A549 (cell line): ENCODE data around the gene TSPAN18. TPM values are rescaled to one million over a fixed set of nuclear protein-coding genes. Genes with fewer than 3 reads are reported as not detected.

ENCODE experiments used
- ATAC-seq, 2 experiments: fragments of 200-7000 bp in 1 of 2; fragments of >200 bp in 1 of 2; cut with Nextera tagmentation in 1 of 2; cut with Tn5 transposase in 1 of 2; 3 replicates each; pipeline versions ENCODE4 v1.8.0 to v1.9.1; 2018 to 2020; ENCODE audit warnings: mild to moderate bottlenecking in 1 of 2, moderate library complexity in 1 of 2
- CTCF ChIA-PET: fragments of 300-600 bp; sonication (Branson Sonifier 250); formaldehyde crosslinking; extraction: SDS; loops from one replicate; lab custom pipeline; 2021; ENCODE audit warnings: antibody characterized with exemption, inconsistent platforms; lab: Yijun Ruan, JAX
- POLR2A ChIA-PET: fragments of 350-600 bp; formaldehyde crosslinking; extraction: SDS; loops from one replicate; lab custom pipeline; 2021; ENCODE audit warnings: antibody characterized with exemption, inconsistent platforms; lab: Yijun Ruan, JAX
- DNase-seq, 2 experiments: peaks; one replicate each; pipeline versions ENCODE4 v3.0.0 to v3.0.0-alpha.2; 2011 to 2016; ENCODE audit warnings: low read depth in 1 of 2, low spot score in 1 of 2
- FAIRE-seq: peaks from 2 replicates; lab custom pipeline; 2011; peaks lifted over from hg19 to GRCh38; lab: Jason Lieb, UNC
- H3K27ac ChIP-seq, 2 experiments: fragments of >200 bp; sonication (Bioruptor Twin); formaldehyde crosslinking; 3 replicates each; pipeline ENCODE4 v1.5.1; 2016 to 2017
- H3K4me1 ChIP-seq: fragments of >200 bp; sonication (Bioruptor Twin); formaldehyde crosslinking; 3 replicates; pipeline ENCODE4 v1.6.1; 2016
- H3K4me2 ChIP-seq: fragments of >200 bp; sonication (Bioruptor Twin); formaldehyde crosslinking; 3 replicates; pipeline ENCODE4 v1.6.1; 2016
- H3K4me3 ChIP-seq: fragments of >200 bp; sonication (Bioruptor Twin); formaldehyde crosslinking; 3 replicates; pipeline ENCODE4 v1.5.1; 2016
- H3K9me3 ChIP-seq: fragments of >200 bp; sonication (Bioruptor Twin); formaldehyde crosslinking; 3 replicates; pipeline ENCODE4 v1.6.1; 2016
- CBX8 ChIP-seq: fragments of 200-600 bp; sonication (generic); IDR thresholded peaks from 2 replicates; pipeline ENCODE4 v1.6.1; 2016
- EHMT2 ChIP-seq: fragments of 200-600 bp; sonication (generic); IDR thresholded peaks from 2 replicates; pipeline ENCODE4 v1.6.1; 2016; ENCODE audit warnings: antibody characterized with exemption, low read depth, mild to moderate bottlenecking, moderate library complexity
- EP300 ChIP-seq, 2 experiments: fragments of >200 bp; sonication (Bioruptor Twin); formaldehyde crosslinking; IDR thresholded peaks; 2 replicates in 1 of 2; 3 replicates in 1 of 2; pipeline ENCODE4 v1.6.1; 2016 to 2017
- ESRRA ChIP-seq: fragments of 150-350 bp; IDR thresholded peaks from 2 replicates; pipeline ENCODE4 v1.6.1; 2014; ENCODE audit warnings: mild to moderate bottlenecking, low read length, borderline replicate concordance
- GATA3 ChIP-seq: IDR thresholded peaks from 2 replicates; pipeline ENCODE4 v1.6.1; 2012; ENCODE audit warnings: borderline replicate concordance
- HDAC2 ChIP-seq: fragments of 200-600 bp; sonication (generic); IDR thresholded peaks from 2 replicates; pipeline ENCODE4 v1.6.1; 2016
- HEYL ChIP-seq: fragments of 250-450 bp; sonication (Bioruptor Pico); IDR thresholded peaks from 2 replicates; pipeline ENCODE4 v1.8.0; 2021; ENCODE audit warnings: mild to moderate bottlenecking, moderate library complexity
- HMGXB4 ChIP-seq: fragments of 250-450 bp; sonication (Bioruptor Pico); IDR thresholded peaks from 2 replicates; pipeline ENCODE4 v1.5.0; 2021; ENCODE audit warnings: mild to moderate bottlenecking, moderate library complexity, borderline replicate concordance
- HOXA7 ChIP-seq: fragments of 250-450 bp; sonication (Bioruptor Pico); IDR thresholded peaks from 2 replicates; pipeline ENCODE4 v1.5.0; 2020; ENCODE audit warnings: mild to moderate bottlenecking, moderate library complexity
- HOXB5 ChIP-seq: fragments of 250-450 bp; sonication (Bioruptor Pico); IDR thresholded peaks from 2 replicates; pipeline ENCODE4 v1.5.0; 2020; ENCODE audit warnings: mild to moderate bottlenecking, moderate library complexity
- JUNB ChIP-seq: fragments of >200 bp; sonication (Bioruptor Twin); formaldehyde crosslinking; IDR thresholded peaks from 2 replicates; pipeline ENCODE4 v1.6.1; 2016
- KDM1A ChIP-seq: fragments of 200-600 bp; sonication (generic); IDR thresholded peaks from 2 replicates; pipeline ENCODE4 v1.6.1; 2016; ENCODE audit warnings: low read depth, mild to moderate bottlenecking
- KDM5A ChIP-seq: fragments of 200-600 bp; sonication (generic); IDR thresholded peaks from 2 replicates; pipeline ENCODE4 v1.6.1; 2016; ENCODE audit warnings: antibody characterized with exemption, mild to moderate bottlenecking
- MAFK ChIP-seq: fragments of 450-650 bp; IDR thresholded peaks from 2 replicates; pipeline ENCODE4 v1.6.1; 2014; ENCODE audit not compliant: partially characterized antibody
- MYC ChIP-seq: IDR thresholded peaks from 2 replicates; pipeline ENCODE4 v1.6.1; 2012; ENCODE audit warnings: mild to moderate bottlenecking, inconsistent platforms, low read length, improper control_type of control experiment, borderline replicate concordance
- NFE2L2 ChIP-seq: fragments of 150-350 bp; conservative IDR thresholded peaks from 2 replicates; pipeline ENCODE4 v1.6.1; 2014; ENCODE audit warnings: low read length
- NR3C1 ChIP-seq: fragments of >200 bp; sonication (Bioruptor Twin); formaldehyde crosslinking; IDR thresholded peaks from 3 replicates; pipeline ENCODE4 v1.6.1; 2017
- PHF8 ChIP-seq: fragments of 200-600 bp; sonication (generic); IDR thresholded peaks from 2 replicates; pipeline ENCODE4 v1.6.1; 2016; ENCODE audit warnings: low read depth, mild to moderate bottlenecking, antibody characterized with exemption, moderate library complexity, borderline replicate concordance
- POLR2AphosphoS2 ChIP-seq: conservative IDR thresholded peaks from 2 replicates; pipeline ENCODE4 v1.6.1; 2012; ENCODE audit warnings: low read length, improper control_type of control experiment, inconsistent platforms
- REST ChIP-seq: fragments of 200-600 bp; sonication (generic); IDR thresholded peaks from 2 replicates; pipeline ENCODE4 v1.6.1; 2016; ENCODE audit warnings: antibody characterized with exemption, mild to moderate bottlenecking, moderate library complexity
- RNF2 ChIP-seq: fragments of 200-600 bp; sonication (generic); IDR thresholded peaks from 2 replicates; pipeline ENCODE4 v1.6.1; 2016; ENCODE audit warnings: low read depth, mild to moderate bottlenecking, antibody characterized with exemption, moderate library complexity, borderline replicate concordance
- SMC3 ChIP-seq: fragments of >200 bp; sonication (Bioruptor Twin); formaldehyde crosslinking; IDR thresholded peaks from 3 replicates; pipeline ENCODE4 v1.6.1; 2018; ENCODE audit warnings: inconsistent platforms
- SREBF2 ChIP-seq: fragments of 450-650 bp; IDR thresholded peaks from 2 replicates; pipeline ENCODE4 v1.6.1; 2014; ENCODE audit warnings: mild to moderate bottlenecking, moderate library complexity
- TFCP2L1 ChIP-seq: fragments of 250-450 bp; sonication (Bioruptor Pico); IDR thresholded peaks from 2 replicates; pipeline ENCODE4 v1.5.0; 2021; ENCODE audit warnings: mild to moderate bottlenecking
- ZSCAN20 ChIP-seq: fragments of 250-450 bp; sonication (Bioruptor Pico); IDR thresholded peaks from 2 replicates; pipeline ENCODE4 v1.8.0; 2022; ENCODE audit warnings: mild to moderate bottlenecking, moderate library complexity
- WGBS: methylation state at CpG from one replicate; pipeline ENCODE4 v1.1.6; 2017; ENCODE audit errors: missing lambda C conversion rate; 5-methylcytosine and 5-hydroxymethylcytosine counted together
- polyA plus RNA-seq, 4 experiments: library from polyadenylated mRNA; depleted of rRNA in 3 of 4; stranded (reverse); fragments of >200 nt; fragmentation: RNase III in 1 of 4; extraction: RNeasy Plus Mini Kit Qiagen cat#74134 plus additional on column Dnase treatment in 1 of 4; gene quantifications; 2 replicates in 3 of 4; 3 replicates in 1 of 4; pipeline ENCODE4 v1.2.3, GENCODE V29; 2011 to 2017
- TF ChIP-seq, protein P1 (sequence below): fragments of 250-450 bp; sonication (Bioruptor Pico); IDR thresholded peaks from 2 replicates; pipeline ENCODE4 v1.5.0; 2020; ENCODE audit warnings: low read depth, mild to moderate bottlenecking, moderate library complexity
- TF ChIP-seq, protein P2 (sequence below): IDR thresholded peaks from 2 replicates; pipeline ENCODE4 v1.6.1; 2012
- TF ChIP-seq, protein P3 (sequence below): IDR thresholded peaks from 2 replicates; pipeline ENCODE4 v1.6.1; 2012; ENCODE audit warnings: low read depth, borderline replicate concordance
- TF ChIP-seq, protein P4 (sequence below): IDR thresholded peaks from 2 replicates; pipeline ENCODE4 v1.6.1; 2012

TSPAN18 gene
- polyA plus RNA-seq, 2 of the 4 experiments (the other 2 are of a cell fraction) = 0.81 to 4.5 TPM

GRCh38 chr11:44701276-44701675, 25.5 kb upstream of the TSPAN18 start:
- FAIRE-seq = no peak
- H3K4me1 ChIP-seq = no peaks in the 10 kb centered on the region

GRCh38 chr11:44702889-44703288, 23.9 kb upstream of the TSPAN18 start:
- Histone ChIP-seq H3K9me3 (no peaks in the 10 kb centered on the region), H3K27ac (no peak overlapping the region), H3K4me3 (no peak overlapping the region), H3K4me1 (no peaks in the 10 kb centered on the region), H3K4me2 (no peak overlapping the region)
- DNase-seq (no peak), ATAC-seq (no peak; a peak in 1 of 6 replicates), FAIRE-seq (no peak)
- TF ChIP-seq SREBF2 (no peak), NFE2L2 (no peak), ZSCAN20 (CRISPR knock-in tag) (no peak), MYC (no peak), EHMT2 (no peak), TFCP2L1 (no peak)
- POLR2A ChIA-PET = no interaction called here
- WGBS = 73% methylated on average over 3 of the region's 4 CpGs
- CTCF ChIA-PET = no interaction called here

More at GRCh38 chr11:44701276-44701675, 25.5 kb upstream of the TSPAN18 start:
- no peak overlapping the region for H3K27ac ChIP-seq
- TF ChIP-seq, protein P1, sequence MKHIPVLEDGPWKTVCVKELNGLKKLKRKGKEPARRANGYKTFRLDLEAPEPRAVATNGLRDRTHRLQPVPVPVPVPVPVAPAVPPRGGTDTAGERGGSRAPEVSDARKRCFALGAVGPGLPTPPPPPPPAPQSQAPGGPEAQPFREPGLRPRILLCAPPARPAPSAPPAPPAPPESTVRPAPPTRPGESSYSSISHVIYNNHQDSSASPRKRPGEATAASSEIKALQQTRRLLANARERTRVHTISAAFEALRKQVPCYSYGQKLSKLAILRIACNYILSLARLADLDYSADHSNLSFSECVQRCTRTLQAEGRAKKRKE (CRISPR knock-in tag) = no peak
- TF ChIP-seq JUNB = no peak
- no peak for TF ChIP-seq TFCP2L1
- no peak for TF ChIP-seq MAFK
- no peak for TF ChIP-seq GATA3
- no peak for TF ChIP-seq HMGXB4 (CRISPR knock-in tag)
- no peak for TF ChIP-seq HOXA7
- TF ChIP-seq CBX8 = no peak
- TF ChIP-seq, protein P2, sequence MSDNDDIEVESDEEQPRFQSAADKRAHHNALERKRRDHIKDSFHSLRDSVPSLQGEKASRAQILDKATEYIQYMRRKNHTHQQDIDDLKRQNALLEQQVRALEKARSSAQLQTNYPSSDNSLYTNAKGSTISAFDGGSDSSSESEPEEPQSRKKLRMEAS = no peak
- no peak for TF ChIP-seq RNF2
- no peak for TF ChIP-seq NFE2L2
- TF ChIP-seq PHF8 = no peak
- TF ChIP-seq SMC3 = no peak
- no peak for TF ChIP-seq HEYL (CRISPR knock-in tag)
- TF ChIP-seq, protein P3, sequence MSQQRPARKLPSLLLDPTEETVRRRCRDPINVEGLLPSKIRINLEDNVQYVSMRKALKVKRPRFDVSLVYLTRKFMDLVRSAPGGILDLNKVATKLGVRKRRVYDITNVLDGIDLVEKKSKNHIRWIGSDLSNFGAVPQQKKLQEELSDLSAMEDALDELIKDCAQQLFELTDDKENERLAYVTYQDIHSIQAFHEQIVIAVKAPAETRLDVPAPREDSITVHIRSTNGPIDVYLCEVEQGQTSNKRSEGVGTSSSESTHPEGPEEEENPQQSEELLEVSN = no peak
- no peak for TF ChIP-seq KDM5A
- TF ChIP-seq HDAC2 = no peak
- TF ChIP-seq POLR2AphosphoS2 = no peak
- no peak for TF ChIP-seq HOXB5 (CRISPR knock-in tag)
- TF ChIP-seq, all 56 proteins: peak for 0
- Histone ChIP-seq H3K4me3 (no peak overlapping the region), H3K9me3 (no peaks in the 10 kb centered on the region), H3K4me2 (no peak overlapping the region)
- 34% methylated on average over 2 of the region's 2 CpGs for WGBS
- CTCF ChIA-PET = interaction anchor here (1.1 kb wide), 1 partner anchor 193 kb away, joined by 3 read pairs; no protein-coding TSS in a partner anchor
- POLR2A ChIA-PET = no interaction called here
- DNase-seq = no peak
- no peak for ATAC-seq

GRCh38 chr11:44707094-44707493, 19.7 kb upstream of the TSPAN18 start:
- no peak for DNase-seq
- WGBS = 3% methylated on average over 2 of the region's 2 CpGs
- H3K27ac ChIP-seq = no peak overlapping the region
- no peaks in the 10 kb centered on the region for H3K4me1 ChIP-seq
- FAIRE-seq = no peak
- CTCF ChIA-PET = interaction anchor here (1.3 kb wide), 1 partner anchor 9 kb away, joined by 3 read pairs; no protein-coding TSS in a partner anchor
- H3K9me3 ChIP-seq = peaks cover 17% of the 10 kb centered on the region; the same call in 2 of the 3 replicates
- no peak overlapping the region for H3K4me3 ChIP-seq
- no peak for ATAC-seq
- POLR2A ChIA-PET = no interaction called here
- no peak overlapping the region for H3K4me2 ChIP-seq
- TF ChIP-seq PHF8 (no peak), EP300 (IDR thresholded peaks at IDR 0.05) (no peak), KDM5A (no peak), NR3C1 (no peak), ZSCAN20 (CRISPR knock-in tag) (no peak), NFE2L2 (no peak), JUNB (no peak), REST (no peak), KDM1A (no peak), ESRRA (no peak)
- TF ChIP-seq, protein P4, sequence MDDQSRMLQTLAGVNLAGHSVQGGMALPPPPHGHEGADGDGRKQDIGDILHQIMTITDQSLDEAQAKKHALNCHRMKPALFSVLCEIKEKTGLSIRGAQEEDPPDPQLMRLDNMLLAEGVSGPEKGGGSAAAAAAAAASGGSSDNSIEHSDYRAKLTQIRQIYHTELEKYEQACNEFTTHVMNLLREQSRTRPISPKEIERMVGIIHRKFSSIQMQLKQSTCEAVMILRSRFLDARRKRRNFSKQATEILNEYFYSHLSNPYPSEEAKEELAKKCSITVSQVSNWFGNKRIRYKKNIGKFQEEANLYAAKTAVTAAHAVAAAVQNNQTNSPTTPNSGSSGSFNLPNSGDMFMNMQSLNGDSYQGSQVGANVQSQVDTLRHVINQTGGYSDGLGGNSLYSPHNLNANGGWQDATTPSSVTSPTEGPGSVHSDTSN = no peak
